Body of pancreas (tissue), 4 donors: Measurements from ENCODE around the gene TAGLN2.
"Not testable (repeated sequence)": the region's sequence is repeated elsewhere in the genome, so short reads cannot be mapped to it uniquely, and the experiment has no call there.

Experiments
- POLR2A ChIP-seq, 3 donors: fragments of 450-650 bp; IDR thresholded peaks; one replicate each; pipeline ENCODE4 v1.6.1; 2016; ENCODE audit warnings: antibody characterized with exemption in 3 of 3, mild to moderate bottlenecking in 2 of 3
- TF ChIP-seq, protein P1 (sequence below), 7 experiments: fragments of 450-650 bp in 4 of 7; fragments of 200-600 bp in 3 of 7; sonication (generic) in 3 of 7; IDR thresholded peaks; one replicate each; pipeline ENCODE4 v1.5.1; 2016 to 2019; ENCODE audit warnings: antibody characterized with exemption in 7 of 7

DNA sequence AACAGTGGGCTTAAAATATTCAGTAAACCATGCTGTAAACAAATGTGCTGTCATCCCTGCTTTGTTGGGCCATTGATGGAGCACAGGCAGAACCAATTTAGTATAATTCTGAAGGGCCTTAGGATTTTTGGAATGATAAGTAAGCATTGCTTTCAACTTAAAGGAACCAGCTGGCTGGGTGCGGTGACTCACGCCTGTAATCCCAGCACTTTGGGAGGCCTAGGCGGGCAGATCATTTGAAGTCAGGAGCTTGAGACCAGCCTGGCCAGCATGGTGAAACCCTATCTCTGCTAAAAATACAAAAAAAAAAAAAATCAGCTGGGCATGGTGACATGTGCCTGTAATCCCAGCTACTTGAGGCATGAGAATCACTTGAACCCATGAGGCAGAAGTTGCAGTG is 21.3 kb downstream of the TAGLN2 start:
- TF ChIP-seq, protein P1, sequence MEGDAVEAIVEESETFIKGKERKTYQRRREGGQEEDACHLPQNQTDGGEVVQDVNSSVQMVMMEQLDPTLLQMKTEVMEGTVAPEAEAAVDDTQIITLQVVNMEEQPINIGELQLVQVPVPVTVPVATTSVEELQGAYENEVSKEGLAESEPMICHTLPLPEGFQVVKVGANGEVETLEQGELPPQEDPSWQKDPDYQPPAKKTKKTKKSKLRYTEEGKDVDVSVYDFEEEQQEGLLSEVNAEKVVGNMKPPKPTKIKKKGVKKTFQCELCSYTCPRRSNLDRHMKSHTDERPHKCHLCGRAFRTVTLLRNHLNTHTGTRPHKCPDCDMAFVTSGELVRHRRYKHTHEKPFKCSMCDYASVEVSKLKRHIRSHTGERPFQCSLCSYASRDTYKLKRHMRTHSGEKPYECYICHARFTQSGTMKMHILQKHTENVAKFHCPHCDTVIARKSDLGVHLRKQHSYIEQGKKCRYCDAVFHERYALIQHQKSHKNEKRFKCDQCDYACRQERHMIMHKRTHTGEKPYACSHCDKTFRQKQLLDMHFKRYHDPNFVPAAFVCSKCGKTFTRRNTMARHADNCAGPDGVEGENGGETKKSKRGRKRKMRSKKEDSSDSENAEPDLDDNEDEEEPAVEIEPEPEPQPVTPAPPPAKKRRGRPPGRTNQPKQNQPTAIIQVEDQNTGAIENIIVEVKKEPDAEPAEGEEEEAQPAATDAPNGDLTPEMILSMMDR (IDR thresholded peaks at IDR 0.05) = not testable (repeated sequence)
- TF ChIP-seq POLR2A (IDR thresholded peaks at IDR 0.05) = not testable (repeated sequence)
